ENCODE results near the gene KDM4E. TPM values are rescaled to one million over a fixed set of nuclear protein-coding genes. Genes with fewer than 3 reads are reported as not detected.

Gene KDM4E
- total RNA-seq, 1 donor from 2014 or later: not detected

DNA sequence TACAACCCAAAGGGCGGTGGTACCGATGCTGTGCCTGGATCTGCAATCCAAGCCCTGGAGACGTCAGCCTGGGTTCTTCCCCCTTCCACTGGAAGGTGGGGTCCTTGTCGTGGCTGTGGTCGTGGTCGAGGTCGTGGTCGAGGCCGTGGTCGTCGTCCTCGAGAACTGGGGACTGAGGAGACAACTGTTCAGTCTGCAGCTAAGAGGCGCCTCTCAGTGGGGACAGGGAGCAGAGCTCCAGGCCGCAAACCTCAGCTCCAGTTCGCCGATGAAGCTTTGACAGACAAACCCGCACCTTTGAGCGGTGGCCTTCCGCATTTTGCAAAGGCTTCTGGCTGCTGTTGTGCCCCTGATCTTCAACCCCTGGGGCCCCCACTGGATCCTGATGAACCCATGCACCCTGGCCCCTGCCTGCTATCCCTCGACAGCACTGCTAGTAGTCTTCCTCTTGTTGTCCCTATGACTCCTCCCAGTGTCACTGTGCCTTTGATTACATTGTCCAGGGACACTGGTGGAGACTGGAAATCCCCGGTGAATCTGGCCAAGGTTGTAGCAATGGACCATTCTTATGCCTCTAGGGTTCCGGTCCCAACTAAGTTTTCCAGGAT is 25.6 kb downstream of the KDM4E start:
- no peak for DNase-seq (ENCODE audit: low spot score)

DNA sequence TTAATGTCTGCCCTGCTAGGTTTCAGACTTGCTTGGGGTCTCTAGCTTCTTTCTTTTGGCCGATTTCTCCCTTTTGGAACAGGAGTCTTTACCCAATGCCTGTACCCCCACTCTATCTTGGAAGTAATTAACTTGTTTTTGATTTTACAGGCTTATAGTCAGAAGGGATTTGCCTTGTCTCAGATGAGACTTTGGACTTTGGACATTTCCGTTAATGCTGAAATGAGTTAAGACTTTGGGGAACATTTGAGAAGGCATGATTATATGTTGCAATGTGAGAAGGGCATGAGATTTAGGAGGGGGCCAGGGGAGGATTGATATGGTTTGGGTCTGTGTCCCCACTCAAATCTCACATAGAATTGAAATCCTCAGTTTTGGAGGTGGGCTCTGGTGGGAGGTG is 29.3 kb downstream of the KDM4E start:
- no peak for DNase-seq (ENCODE audit: low spot score)

DNA sequence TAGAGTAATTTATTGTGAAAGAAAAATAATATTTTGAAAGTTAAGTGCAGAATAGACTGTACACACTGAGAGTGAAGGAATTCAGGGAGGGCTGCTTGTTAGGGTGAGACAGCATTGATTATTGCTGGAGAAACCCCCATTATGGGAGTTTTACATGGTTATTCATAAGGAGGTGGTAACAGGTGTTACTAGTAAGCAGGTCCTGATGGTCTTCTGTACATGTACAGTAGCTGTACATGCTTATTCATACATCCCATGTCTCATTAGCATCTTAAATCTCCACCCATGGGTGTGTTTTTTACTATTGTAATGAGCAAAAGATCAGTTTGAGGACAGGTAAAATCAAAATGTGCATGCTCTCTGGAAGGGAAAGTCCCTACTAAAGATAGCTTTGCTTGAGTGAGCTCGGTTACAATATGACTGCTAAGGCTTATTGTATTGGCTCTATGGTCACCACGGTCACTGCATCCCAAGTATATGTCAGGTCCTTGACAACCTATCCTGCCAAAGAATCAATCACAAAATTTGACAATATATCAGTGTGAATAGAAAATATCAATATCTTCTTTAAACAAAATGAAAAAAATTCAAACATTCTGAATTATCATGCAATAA is 30.3 kb downstream of the KDM4E start:
- no peak for DNase-seq (ENCODE audit: low spot score)

DNA sequence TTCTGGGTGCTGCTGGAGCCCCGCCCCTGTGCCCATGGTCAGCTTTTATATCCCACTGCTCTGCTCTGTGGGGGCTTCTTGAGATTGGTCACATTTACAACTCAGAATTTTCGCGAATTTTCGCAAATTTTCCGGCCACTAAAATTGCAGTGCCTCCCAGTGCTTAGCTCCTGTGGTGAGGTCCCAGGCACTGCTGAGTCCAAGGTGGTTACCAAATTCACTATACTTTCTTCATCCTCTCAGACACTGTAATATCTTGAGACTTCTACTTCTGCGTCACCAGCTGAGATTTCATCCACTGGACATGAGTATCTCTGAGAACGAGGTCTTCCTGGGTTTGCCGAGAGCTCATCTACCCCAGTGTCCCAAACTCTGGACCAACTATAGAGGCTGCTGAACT is 32.9 kb downstream of the KDM4E start:
- DNase-seq (ENCODE audit: low spot score): no peak

DNA sequence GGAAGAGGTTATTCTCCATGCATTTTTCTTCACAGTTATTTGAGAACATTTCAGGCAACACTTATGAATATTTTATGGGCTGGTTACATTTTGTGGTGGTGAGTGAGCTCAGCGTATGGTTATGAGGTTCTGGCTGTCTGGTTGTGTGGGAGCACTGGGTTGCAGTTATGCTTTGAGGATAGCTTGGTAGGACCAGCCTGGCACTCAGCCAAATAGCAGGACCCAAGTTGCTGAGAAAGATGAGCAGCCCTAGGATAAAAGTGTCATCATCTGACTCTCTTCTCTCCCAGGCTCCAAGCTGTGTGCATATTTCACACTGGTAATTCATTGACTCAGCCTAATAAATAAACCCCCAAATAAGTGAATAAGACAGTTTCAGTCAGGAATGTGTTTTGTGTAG is 33.6 kb downstream of the KDM4E start:
- DNase-seq (ENCODE audit: low spot score): no peak

DNA sequence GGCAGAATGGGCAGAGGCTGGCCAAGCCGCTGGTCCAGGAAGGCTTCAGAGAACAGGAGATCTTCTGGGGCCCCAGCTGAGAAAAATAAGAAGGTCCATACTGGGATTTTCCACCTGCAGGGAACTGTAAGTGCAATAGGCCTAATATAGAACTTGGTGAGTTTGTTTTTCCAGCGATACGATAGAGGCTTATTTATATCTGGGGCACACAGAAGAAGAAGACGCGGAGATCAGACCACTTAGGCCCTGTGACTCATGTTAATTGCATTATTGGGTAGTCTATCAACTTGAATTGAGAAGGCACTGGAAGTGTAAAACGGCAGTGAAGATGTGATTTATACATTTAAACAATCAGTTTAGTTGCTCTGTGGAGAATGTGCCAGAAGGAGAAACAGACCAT is 34.0 kb downstream of the KDM4E start:
- no peak for DNase-seq (ENCODE audit: low spot score)

DNA sequence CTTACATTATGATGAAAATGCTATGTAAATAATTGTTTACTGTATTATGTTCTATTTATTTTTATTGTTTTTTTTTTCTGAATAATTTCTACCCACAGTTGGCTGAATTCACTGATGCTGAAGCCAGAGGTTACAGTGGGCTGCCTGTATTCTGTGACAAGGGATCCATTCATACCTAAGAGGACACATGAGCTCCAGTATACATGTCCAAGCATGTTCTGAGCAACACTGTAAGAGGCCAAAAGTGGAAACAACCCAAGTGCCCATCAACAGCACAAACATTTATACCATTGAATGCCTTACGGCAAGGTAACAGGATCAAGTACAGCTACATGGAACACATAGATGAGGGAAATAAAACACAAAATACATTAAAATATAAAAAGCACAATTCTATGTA is 40.3 kb downstream of the KDM4E start:
- DNase-seq (ENCODE audit: low spot score): no peak

DNA sequence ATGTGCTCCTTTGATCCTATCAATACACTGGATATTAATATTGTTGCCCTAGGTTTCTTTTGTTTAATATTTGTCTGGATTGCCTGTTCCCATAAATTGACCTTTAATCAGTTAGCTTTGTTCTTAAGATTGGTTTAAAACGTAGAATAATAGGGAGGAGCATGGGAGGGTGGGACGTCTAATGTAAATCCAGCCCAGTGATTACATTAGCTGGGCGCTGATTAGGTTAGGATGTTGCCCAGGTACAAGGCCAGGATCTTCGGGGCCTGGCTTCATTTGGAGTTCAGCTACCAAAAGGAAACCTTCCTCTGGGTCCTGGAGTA is 41.6 kb downstream of the KDM4E start, which contains the start of gene SRSF8:
TSS of gene SRSF8 (plus strand) at position 204 of the 323 bp plus-strand sequence. CDS start 308 bp downstream, outside the sequence.
- no peak for DNase-seq (ENCODE audit: low spot score)

DNA sequence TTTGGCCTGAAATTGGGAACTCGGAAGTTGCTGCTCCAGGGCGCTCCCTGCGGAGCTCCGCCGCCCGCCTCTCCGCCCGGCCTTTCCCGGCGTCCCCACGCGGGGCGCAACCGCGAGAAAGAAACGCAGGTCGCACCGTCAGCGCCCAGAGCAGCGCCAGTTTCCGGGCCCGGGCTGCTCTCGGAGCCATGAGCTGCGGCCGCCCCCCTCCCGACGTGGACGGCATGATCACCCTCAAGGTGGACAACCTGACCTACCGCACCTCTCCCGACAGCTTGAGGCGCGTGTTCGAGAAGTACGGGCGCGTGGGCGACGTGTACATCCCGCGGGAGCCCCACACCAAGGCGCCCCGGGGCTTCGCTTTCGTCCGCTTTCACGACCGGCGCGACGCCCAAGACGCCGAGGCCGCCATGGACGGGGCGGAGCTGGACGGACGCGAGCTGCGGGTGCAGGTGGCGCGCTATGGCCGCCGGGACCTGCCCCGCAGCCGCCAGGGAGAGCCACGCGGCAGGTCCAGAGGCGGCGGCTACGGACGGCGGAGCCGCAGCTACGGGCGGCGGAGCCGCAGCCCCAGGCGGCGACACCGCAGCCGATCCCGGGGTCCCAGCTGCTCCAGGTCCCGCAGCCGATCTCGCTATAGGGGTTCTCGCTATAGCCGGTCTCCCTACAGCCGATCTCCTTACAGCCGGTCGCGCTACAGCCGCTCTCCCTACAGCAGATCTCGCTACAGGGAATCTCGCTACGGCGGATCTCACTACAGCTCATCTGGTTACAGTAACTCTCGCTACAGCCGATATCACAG is 42.2 kb downstream of the KDM4E start:
- peak; percentile 86 for DNase-seq (ENCODE audit: low spot score)

DNA sequence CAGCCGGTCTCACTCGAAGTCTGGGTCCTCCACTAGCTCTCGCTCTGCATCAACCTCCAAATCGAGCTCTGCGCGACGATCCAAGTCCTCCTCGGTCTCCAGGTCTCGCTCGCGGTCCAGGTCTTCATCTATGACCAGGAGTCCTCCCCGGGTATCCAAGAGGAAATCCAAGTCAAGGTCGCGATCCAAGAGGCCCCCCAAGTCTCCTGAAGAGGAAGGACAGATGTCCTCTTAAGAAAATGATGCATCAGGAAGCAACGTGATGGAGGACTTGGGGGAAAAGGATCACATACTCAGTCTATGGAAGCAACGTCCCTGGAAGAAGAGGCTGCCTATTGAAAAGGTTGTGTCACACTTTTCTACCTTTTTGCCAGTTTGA is 42.8 kb downstream of the KDM4E start:
- no peak for DNase-seq (ENCODE audit: low spot score)

DNA sequence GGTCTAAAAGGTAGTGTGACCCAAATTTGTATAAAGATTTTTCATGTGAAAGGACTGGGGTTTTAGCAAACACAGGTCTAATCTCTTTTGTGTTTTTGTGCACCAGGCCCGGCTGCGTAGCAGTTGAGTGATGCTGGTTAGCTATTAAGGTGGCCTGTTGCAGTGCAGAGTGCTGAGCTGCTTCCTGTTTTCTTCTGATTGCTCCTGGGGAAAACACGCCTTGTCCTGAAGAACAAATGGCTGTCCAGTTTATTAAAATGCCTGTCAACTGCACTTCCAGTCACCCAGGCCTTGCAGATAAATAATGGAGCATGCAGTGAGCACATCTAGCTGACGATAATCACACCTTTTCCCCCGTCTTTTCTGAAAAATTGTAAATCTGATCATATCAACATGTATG is 43.5 kb downstream of the KDM4E start:
- DNase-seq (ENCODE audit: low spot score): peak; percentile 83

DNA sequence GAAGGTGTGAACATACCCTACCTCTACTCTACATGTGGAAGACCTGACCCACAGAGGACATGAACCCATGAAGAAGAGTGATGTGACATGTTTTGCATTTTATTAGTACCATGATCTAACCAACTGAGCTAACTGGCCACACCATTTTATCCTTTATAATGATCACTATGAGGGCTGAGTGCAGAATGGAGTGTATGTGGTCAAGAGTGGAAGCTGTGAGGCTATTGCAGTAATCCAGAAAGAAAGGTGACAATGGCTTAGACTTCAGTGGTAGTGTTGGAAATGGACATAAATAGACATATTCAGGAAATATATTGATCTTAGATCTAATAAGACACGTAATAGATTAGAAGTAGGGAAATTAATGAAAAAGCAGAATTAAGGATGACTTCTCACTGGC is 45.4 kb downstream of the KDM4E start:
- DNase-seq (ENCODE audit: low spot score): no peak

DNA sequence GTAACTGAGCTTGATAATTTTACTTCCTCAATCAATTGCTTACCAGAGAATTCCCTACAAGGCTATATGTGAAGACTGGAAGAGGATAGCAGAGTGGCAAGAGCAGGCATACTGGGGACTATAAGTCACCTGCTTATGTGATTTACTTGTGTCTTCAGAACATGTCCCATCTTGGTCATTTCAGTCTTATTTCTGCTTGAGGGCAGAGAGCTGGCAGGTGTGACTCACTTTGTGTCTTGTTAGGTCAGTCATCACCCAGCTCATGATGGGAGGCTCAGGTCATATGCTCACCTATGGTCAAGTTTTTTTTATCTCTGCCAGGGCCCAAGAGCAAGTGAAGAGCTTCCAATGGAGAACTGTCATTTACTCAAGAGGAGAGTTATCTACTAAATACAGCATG is 47.9 kb downstream of the KDM4E start:
- DNase-seq (ENCODE audit: low spot score): no peak

DNA sequence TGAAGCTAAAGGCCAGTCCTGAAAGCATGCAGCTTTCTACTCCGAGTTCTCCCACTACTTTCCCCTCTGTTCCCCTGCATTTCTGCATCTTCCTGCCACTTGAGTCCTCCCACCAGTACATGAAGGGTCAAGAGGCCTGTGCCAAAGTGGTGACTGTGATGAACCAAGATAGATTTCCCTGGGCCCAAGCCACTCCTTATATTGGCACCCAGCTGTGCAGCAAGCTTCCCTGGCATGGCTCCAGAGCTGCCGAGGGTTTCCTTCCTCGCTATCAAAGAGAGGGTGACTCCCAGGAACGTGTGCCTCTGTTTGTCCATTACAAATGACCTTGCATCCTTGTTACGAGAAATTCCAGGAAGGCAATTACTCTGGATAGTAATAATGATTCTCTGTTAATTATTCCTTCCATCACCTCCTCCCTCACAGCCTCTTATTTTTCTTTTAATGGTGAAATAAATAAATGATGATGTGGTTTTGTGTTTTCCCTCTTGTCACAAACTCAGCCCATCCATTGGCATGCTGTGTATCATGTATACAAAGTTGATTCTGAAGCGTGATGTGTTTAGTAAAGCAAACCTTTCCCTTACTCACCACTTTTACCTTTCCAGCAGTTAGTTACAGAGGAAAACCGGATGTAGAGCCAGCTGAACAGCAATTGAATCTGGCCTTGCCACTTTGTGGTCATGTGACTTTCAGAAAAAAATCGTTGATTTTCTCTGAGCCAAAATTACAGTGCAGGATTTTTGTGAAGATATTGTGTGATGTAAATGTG is 49.9 kb downstream of the KDM4E start:
- peak; percentile 72 for DNase-seq (ENCODE audit: low spot score)

DNA sequence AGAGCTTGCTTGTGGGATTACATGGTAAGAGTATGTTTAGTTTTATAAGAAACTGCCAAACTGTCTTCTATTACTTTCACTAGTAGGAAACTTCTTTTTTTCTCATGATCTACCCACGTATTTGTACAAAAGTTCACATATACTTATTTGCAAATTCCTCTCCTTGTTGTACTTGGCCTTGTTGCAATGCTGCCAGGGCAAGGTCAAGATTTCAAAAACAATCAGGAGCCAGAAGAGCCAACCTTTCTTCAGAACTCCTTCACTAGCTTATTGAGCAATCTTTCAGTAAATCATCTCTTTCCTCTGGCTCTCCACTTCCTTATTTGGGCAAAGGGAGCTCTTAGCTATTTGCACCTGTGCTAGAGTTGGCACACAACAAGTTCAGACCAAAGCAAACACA is 51.4 kb downstream of the KDM4E start:
- DNase-seq (ENCODE audit: low spot score): no peak

DNA sequence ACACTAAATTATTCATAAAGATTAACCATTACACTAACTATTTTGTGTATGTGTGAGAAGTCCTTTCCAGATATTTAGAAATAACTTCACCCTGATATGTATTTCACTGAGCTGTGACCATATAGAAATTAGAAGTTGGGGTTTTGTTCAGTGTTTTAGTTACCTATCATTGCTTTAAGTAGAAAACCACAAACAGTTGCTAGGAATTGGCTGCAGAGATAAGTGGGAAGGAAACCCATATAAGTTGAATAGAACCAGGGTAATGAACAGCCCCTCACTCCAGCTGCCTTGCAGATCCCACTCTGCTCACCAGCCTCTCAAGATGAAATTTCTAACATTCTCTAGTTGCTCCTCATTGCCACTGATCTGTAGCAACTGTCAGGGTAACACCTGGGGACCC is 51.9 kb downstream of the KDM4E start:
- no peak for DNase-seq (ENCODE audit: low spot score)

Other genes starting within 250 kb of the KDM4E start
- 58.5 TPM for gene CWC15, start 51.7 kb upstream of the KDM4E start, total RNA-seq
- 1.2 TPM for gene KDM4D, start 51.5 kb upstream of the KDM4E start, total RNA-seq
- gene KDM4F, start 24.2 kb downstream of the KDM4E start, total RNA-seq: not detected
- gene SRSF8, start 41.7 kb downstream of the KDM4E start, total RNA-seq: 58.0 TPM
- 36.7 TPM for gene ENDOD1, start 64.6 kb downstream of the KDM4E start, total RNA-seq
- gene SESN3, start 205.9 kb downstream of the KDM4E start, total RNA-seq: 35.1 TPM

Measured in ureter (tissue), 1 donor.